Mesendoderm (in vitro differentiated cells): Measurements from ENCODE around the gene GRID2.

Experiments used
- DNase-seq: peaks from one replicate; pipeline ENCODE4 v3.0.0; 2013
- H2AK5ac ChIP-seq: 2 replicates; pipeline ENCODE4 v1.6.1; 2013; ENCODE audit warnings: low read length, inconsistent platforms
- H2BK120ac ChIP-seq: 2 replicates; pipeline ENCODE4 v1.6.1; 2013; ENCODE audit warnings: low read depth, mild to moderate bottlenecking, low read length, moderate library complexity, mixed read lengths
- H2BK15ac ChIP-seq: replicated peaks from 2 replicates; pipeline ENCODE4 v1.6.1; 2013; ENCODE audit warnings: low read depth, mild to moderate bottlenecking, moderate library complexity
- H2BK5ac ChIP-seq: 2 replicates; pipeline ENCODE4 v1.6.1; 2013; ENCODE audit warnings: low read length, inconsistent platforms
- H3K18ac ChIP-seq: 2 replicates; pipeline ENCODE4 v1.6.1; 2013; ENCODE audit warnings: mild to moderate bottlenecking, low read length, mixed read lengths
- H3K23ac ChIP-seq: one replicate; pipeline ENCODE4 v1.6.1; 2013; ENCODE audit warnings: low read length
- H3K27ac ChIP-seq: 2 replicates; pipeline ENCODE4 v1.5.1; 2013; ENCODE audit warnings: low read depth, mild to moderate bottlenecking, inconsistent platforms, low read length, moderate library complexity
- H3K27me3 ChIP-seq: 2 replicates; pipeline ENCODE4 v1.6.1; 2013; ENCODE audit warnings: low read length, control low read depth, mild to moderate bottlenecking, inconsistent platforms; ENCODE audit not compliant: insufficient read depth, poor library complexity
- H3K36me3 ChIP-seq: 2 replicates; pipeline ENCODE4 v1.6.1; 2013; ENCODE audit warnings: low read length, inconsistent platforms; ENCODE audit not compliant: control insufficient read depth, insufficient read depth
- H3K4ac ChIP-seq: one replicate; pipeline ENCODE4 v1.6.1; 2013; ENCODE audit warnings: low read depth, mild to moderate bottlenecking, low read length, moderate library complexity
- H3K4me1 ChIP-seq: 2 replicates; pipeline ENCODE4 v1.6.1; 2013; ENCODE audit warnings: low read depth, low read length, inconsistent platforms; ENCODE audit not compliant: control insufficient read depth
- H3K4me2 ChIP-seq: 2 replicates; pipeline ENCODE4 v1.6.1; 2013; ENCODE audit warnings: low read length
- H3K4me3 ChIP-seq: 2 replicates; pipeline ENCODE4 v1.5.1; 2013; ENCODE audit warnings: mild to moderate bottlenecking, low read length
- H3K56ac ChIP-seq: one replicate; pipeline ENCODE4 v1.6.1; 2013; ENCODE audit warnings: low read length
- H3K79me1 ChIP-seq: 2 replicates; pipeline ENCODE4 v1.6.1; 2013; ENCODE audit warnings: low read length, inconsistent platforms
- H3K79me2 ChIP-seq: 2 replicates; pipeline ENCODE4 v1.6.1; 2013; ENCODE audit warnings: mild to moderate bottlenecking, low read length; ENCODE audit not compliant: control insufficient read depth, insufficient read depth
- H3K9ac ChIP-seq: 2 replicates; pipeline ENCODE4 v1.6.1; 2013; ENCODE audit warnings: low read length, inconsistent platforms
- H4K5ac ChIP-seq: one replicate; pipeline ENCODE4 v1.6.1; 2013; ENCODE audit warnings: low read length
- H4K8ac ChIP-seq: one replicate; pipeline ENCODE4 v1.6.1; 2013; ENCODE audit warnings: low read depth, mild to moderate bottlenecking, control low read depth, low read length, moderate library complexity
- WGBS: extraction: QIAGEN DNeasy Blood & Tissue Kit; methylation state at CpG from one replicate; pipeline ENCODE4 v1.1.7; 2013; ENCODE audit warnings: low lambda C conversion rate, missing lambda C conversion rate; ENCODE audit not compliant: insufficient coverage; ENCODE audit errors: extremely low coverage; 5-methylcytosine and 5-hydroxymethylcytosine counted together

Gene GRID2

DNA sequence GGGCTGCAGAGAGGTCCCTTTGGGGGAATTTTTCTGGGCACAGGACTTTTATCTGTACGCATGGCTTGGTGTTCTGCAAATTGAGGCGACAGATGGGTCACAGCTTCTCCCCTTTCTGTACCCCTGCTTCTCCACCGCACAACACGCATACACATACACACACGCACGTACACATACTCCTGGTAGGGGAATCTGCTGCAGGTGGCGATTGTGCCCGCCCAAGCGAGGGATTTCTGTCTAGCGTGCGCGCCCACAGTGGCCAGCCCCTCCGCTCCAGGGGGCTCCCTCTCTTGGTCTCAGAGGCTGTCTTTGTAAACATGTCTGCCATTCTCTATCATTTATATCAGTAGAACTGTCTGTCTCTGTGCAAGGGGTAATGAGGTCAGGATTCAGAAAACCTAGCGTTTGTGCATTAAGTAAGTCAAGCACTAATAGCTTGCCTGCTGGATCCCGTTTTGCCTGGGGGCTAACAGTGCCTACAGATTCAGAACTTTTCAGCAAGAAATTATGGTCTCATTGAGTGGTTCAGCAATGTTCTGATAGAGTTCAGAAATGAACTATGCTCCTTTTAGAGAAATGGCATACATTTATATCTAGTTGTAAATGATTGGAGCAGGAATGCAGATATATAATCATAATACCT is 2.2 kb downstream of the GRID2 start:
- H3K56ac ChIP-seq, result peak overlapping the region; percentile 84
- H4K8ac ChIP-seq, result no peak overlapping the region
- no peaks in the 10 kb centered on the region for H3K79me2 ChIP-seq
- H3K4me2 ChIP-seq, result peak overlapping the region; percentile 94
- no peak overlapping the region for H2AK5ac ChIP-seq
- no peaks in the 10 kb centered on the region for H3K36me3 ChIP-seq
- no peak overlapping the region for H2BK5ac ChIP-seq
- H3K27ac ChIP-seq, result no peak overlapping the region
- H3K79me1 ChIP-seq, result no peaks in the 10 kb centered on the region
- H4K5ac ChIP-seq, result no peak overlapping the region
- peak; percentile 26 for DNase-seq
- H3K4ac ChIP-seq, result no peak overlapping the region
- no peak overlapping the region for H2BK15ac ChIP-seq
- no peak overlapping the region for H2BK120ac ChIP-seq
- no CpG with 5 or more reads among the region's 15 CpGs for WGBS
- H3K4me3 ChIP-seq, result peak overlapping the region; percentile 50
- peak overlapping the region; percentile 2 for H3K18ac ChIP-seq
- H3K27me3 ChIP-seq, result peaks cover 2% of the 10 kb centered on the region
- peak overlapping the region; percentile 68 for H3K9ac ChIP-seq
- H3K4me1 ChIP-seq, result no peaks in the 10 kb centered on the region
- no peak overlapping the region for H3K23ac ChIP-seq

- Histone ChIP-seq H3K79me1 (no peaks in the 10 kb centered on the region), H3K23ac (no peak overlapping the region), H3K56ac (no peak overlapping the region), H3K4me2 (no peak overlapping the region), H3K27me3 (peaks cover 2% of the 10 kb centered on the region), H3K18ac (no peak overlapping the region), H3K4me3 (no peak overlapping the region), H3K4me1 (no peaks in the 10 kb centered on the region), H2BK5ac (no peak overlapping the region), H3K9ac (no peak overlapping the region), H2BK120ac (no peak overlapping the region), H2BK15ac (no peak overlapping the region), H3K4ac (no peak overlapping the region), H3K36me3 (no peaks in the 10 kb centered on the region), H4K5ac (no peak overlapping the region), H3K79me2 (no peaks in the 10 kb centered on the region), H3K27ac (no peak overlapping the region), H2AK5ac (no peak overlapping the region), H4K8ac (no peak overlapping the region)
- WGBS, result no CpG with 5 or more reads among the region's 2 CpGs
- no peak for DNase-seq
Measured at GRCh38 chr4:92307181-92307580, 3.4 kb downstream of the GRID2 start.

GRCh38 chr4:92307866-92308265 is 4.1 kb downstream of the GRID2 start:
- Histone ChIP-seq H2BK15ac (peak overlapping the region; percentile 74), H3K4me3 (no peak overlapping the region), H4K8ac (no peak overlapping the region), H2BK120ac (no peak overlapping the region), H2BK5ac (no peak overlapping the region), H3K27me3 (peaks cover 2% of the 10 kb centered on the region), H3K4me2 (no peak overlapping the region), H3K18ac (no peak overlapping the region), H3K79me1 (no peaks in the 10 kb centered on the region), H3K27ac (no peak overlapping the region), H3K79me2 (no peaks in the 10 kb centered on the region), H4K5ac (no peak overlapping the region), H3K36me3 (no peaks in the 10 kb centered on the region), H2AK5ac (no peak overlapping the region), H3K4me1 (no peaks in the 10 kb centered on the region), H3K56ac (no peak overlapping the region), H3K23ac (no peak overlapping the region), H3K4ac (no peak overlapping the region), H3K9ac (no peak overlapping the region)
- WGBS, result no CpG with 5 or more reads among the region's 4 CpGs
- DNase-seq, result no peak

GRCh38 chr4:92317047-92317446 is 13.3 kb downstream of the GRID2 start:
- H3K23ac ChIP-seq, result no peak overlapping the region
- H3K9ac ChIP-seq, result no peak overlapping the region
- no peak overlapping the region for H2BK5ac ChIP-seq
- no peaks in the 10 kb centered on the region for H3K4me1 ChIP-seq
- H4K8ac ChIP-seq, result no peak overlapping the region
- no peak for DNase-seq
- no peak overlapping the region for H3K4me3 ChIP-seq
- H3K79me2 ChIP-seq, result no peaks in the 10 kb centered on the region
- H2AK5ac ChIP-seq, result no peak overlapping the region
- H3K79me1 ChIP-seq, result no peaks in the 10 kb centered on the region
- no peaks in the 10 kb centered on the region for H3K27me3 ChIP-seq
- H3K4ac ChIP-seq, result no peak overlapping the region
- H3K4me2 ChIP-seq, result no peak overlapping the region
- no peak overlapping the region for H2BK120ac ChIP-seq
- WGBS, result no CpG with 5 or more reads among the region's 1 CpG
- H3K56ac ChIP-seq, result no peak overlapping the region
- no peak overlapping the region for H4K5ac ChIP-seq
- H3K36me3 ChIP-seq, result no peaks in the 10 kb centered on the region
- H3K27ac ChIP-seq, result no peak overlapping the region
- no peak overlapping the region for H3K18ac ChIP-seq
- H2BK15ac ChIP-seq, result no peak overlapping the region

DNA sequence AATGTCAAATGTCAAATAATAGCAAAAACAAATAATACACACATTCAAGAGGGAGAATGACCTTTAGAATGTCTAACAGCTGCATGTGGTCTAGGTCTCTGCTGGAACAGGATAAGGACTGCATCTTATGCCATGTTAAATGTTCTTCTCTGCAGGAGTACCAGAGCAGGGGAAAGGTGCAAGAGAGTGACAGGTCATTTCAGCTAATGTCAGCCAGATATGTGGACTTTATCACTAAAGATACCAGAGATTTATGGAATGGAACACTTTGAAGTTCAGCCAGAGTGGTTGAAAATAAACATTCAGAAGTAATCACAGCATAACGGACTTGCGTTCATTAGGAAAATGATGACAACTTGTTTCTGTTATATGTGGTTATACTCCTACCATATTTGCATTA is 24.3 kb downstream of the GRID2 start:
- no peak overlapping the region for H3K23ac ChIP-seq
- H3K36me3 ChIP-seq, result no peaks in the 10 kb centered on the region
- H3K18ac ChIP-seq, result no peak overlapping the region
- H3K9ac ChIP-seq, result no peak overlapping the region
- no peaks in the 10 kb centered on the region for H3K4me1 ChIP-seq
- no peak overlapping the region for H4K8ac ChIP-seq
- no peak overlapping the region for H3K27ac ChIP-seq
- no CpG with 5 or more reads among the region's 2 CpGs for WGBS
- H3K27me3 ChIP-seq, result no peaks in the 10 kb centered on the region
- H2BK5ac ChIP-seq, result no peak overlapping the region
- DNase-seq, result no peak
- H3K4me2 ChIP-seq, result no peak overlapping the region
- no peak overlapping the region for H2BK15ac ChIP-seq
- no peak overlapping the region for H2BK120ac ChIP-seq
- H3K56ac ChIP-seq, result no peak overlapping the region
- no peak overlapping the region for H2AK5ac ChIP-seq
- no peaks in the 10 kb centered on the region for H3K79me2 ChIP-seq
- H3K79me1 ChIP-seq, result no peaks in the 10 kb centered on the region
- no peak overlapping the region for H4K5ac ChIP-seq
- no peak overlapping the region for H3K4ac ChIP-seq
- no peak overlapping the region for H3K4me3 ChIP-seq

DNA sequence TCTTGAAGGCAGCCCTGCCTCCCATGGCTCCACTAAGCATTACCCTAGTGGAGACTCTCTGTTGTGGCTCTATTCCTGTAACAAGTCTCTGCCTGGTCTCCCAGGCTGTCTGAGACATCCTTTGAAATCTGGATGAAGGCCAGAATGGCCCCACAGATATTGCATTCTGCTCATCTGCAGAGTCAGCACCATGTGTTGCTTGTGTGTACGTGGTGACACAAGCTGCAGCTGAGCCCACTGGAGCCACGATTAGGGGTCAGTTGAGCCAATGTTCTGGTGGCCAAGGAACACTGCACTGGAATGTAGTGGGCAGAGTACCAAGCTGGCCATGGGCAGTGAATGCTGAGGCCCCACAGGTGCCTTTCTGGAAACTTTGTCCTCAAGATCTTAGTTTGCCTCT is 29.2 kb downstream of the GRID2 start:
- Histone ChIP-seq H3K56ac (no peak overlapping the region), H3K27me3 (no peaks in the 10 kb centered on the region), H3K36me3 (no peaks in the 10 kb centered on the region), H3K4me3 (no peak overlapping the region), H3K4ac (no peak overlapping the region), H3K23ac (peak overlapping the region; percentile 34), H3K4me1 (no peaks in the 10 kb centered on the region), H3K27ac (no peak overlapping the region), H3K79me2 (no peaks in the 10 kb centered on the region), H2BK15ac (no peak overlapping the region), H2AK5ac (no peak overlapping the region), H4K5ac (no peak overlapping the region), H3K79me1 (no peaks in the 10 kb centered on the region), H2BK120ac (no peak overlapping the region), H2BK5ac (no peak overlapping the region), H3K9ac (no peak overlapping the region), H4K8ac (no peak overlapping the region), H3K18ac (no peak overlapping the region), H3K4me2 (no peak overlapping the region)
- WGBS, result no CpG with 5 or more reads among the region's 2 CpGs
- DNase-seq, result no peak
